MG63 (cell line): ENCODE measurements around the gene LPO. TPM values are rescaled to one million over a fixed set of nuclear protein-coding genes. Genes with fewer than 3 reads are reported as not detected.

ENCODE experiments used
- DNase-seq: peaks from one replicate; pipeline ENCODE4 v3.0.0-alpha.2; 2020
- H3K27me3 ChIP-seq: fragments of 250-450 bp; sonication (Bioruptor Pico); 2 replicates; pipeline ENCODE4 v1.5.1; 2020; ENCODE audit warnings: mild to moderate bottlenecking, moderate library complexity
- H3K36me3 ChIP-seq: fragments of 250-450 bp; sonication (Bioruptor Pico); 2 replicates; pipeline ENCODE4 v1.5.1; 2020; ENCODE audit warnings: mild to moderate bottlenecking, moderate library complexity
- H3K4me3 ChIP-seq: fragments of 250-450 bp; sonication (Bioruptor Pico); 2 replicates; pipeline ENCODE4 v1.5.1; 2020; ENCODE audit warnings: mild to moderate bottlenecking, moderate library complexity
- H3K9me3 ChIP-seq: fragments of 250-450 bp; sonication (Bioruptor Pico); 2 replicates; pipeline ENCODE4 v1.5.1; 2020; ENCODE audit warnings: mild to moderate bottlenecking, moderate library complexity
- total RNA-seq: library from RNA; depleted of rRNA; stranded (reverse); fragments of >200 nt; shearing (Covaris generic); gene quantifications from 2 replicates; pipeline ENCODE4 v1.2.3, GENCODE V29; 2014; ENCODE audit warnings: low replicate concordance; rRNA removed

Gene LPO
- total RNA-seq, 1 experiment from 2014 or later: not detected

GRCh38 chr17:58313815-58314705 lies 75.7 kb downstream of the LPO start:
- no peak for DNase-seq
- Histone ChIP-seq H3K36me3 (no peaks in the 10 kb centered on the region), H3K9me3 (no peaks in the 10 kb centered on the region), H3K27me3 (no peaks in the 10 kb centered on the region), H3K4me3 (no peak overlapping the region)

GRCh38 chr17:58314706-58315015 lies 76.3 kb downstream of the LPO start:
- H3K9me3 ChIP-seq: no peaks in the 10 kb centered on the region
- no peaks in the 10 kb centered on the region for H3K27me3 ChIP-seq
- no peak for DNase-seq
- H3K4me3 ChIP-seq: no peak overlapping the region
- no peaks in the 10 kb centered on the region for H3K36me3 ChIP-seq

- Histone ChIP-seq H3K4me3 (no peak overlapping the region), H3K9me3 (no peaks in the 10 kb centered on the region), H3K27me3 (no peaks in the 10 kb centered on the region), H3K36me3 (no peaks in the 10 kb centered on the region)
- DNase-seq: no peak
These were observed 76.9 kb downstream of the LPO start for GRCh38 chr17:58315281-58315711.

DNA sequence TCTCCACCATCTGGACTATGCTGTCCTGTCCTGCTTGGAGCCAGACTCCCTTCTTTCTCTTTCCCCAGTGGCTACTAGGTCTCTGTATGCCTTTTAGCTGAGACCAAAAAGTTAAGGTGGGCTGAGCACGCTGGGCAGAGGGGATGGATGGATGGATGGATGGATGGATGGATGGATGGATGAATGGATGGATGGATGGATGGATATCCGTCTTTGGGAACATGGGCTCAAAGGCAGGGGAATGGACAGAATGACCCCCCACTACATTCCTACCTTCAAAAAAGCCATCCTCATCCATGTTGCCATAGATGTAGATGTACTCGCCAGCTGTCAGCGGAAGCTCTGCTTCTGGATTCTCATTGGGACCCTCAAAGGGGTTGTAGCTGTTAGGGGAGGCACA lies 77.4 kb downstream of the LPO start:
- no peaks in the 10 kb centered on the region for H3K36me3 ChIP-seq
- no peaks in the 10 kb centered on the region for H3K27me3 ChIP-seq
- no peak for DNase-seq
- H3K9me3 ChIP-seq: no peaks in the 10 kb centered on the region
- no peak overlapping the region for H3K4me3 ChIP-seq

DNA sequence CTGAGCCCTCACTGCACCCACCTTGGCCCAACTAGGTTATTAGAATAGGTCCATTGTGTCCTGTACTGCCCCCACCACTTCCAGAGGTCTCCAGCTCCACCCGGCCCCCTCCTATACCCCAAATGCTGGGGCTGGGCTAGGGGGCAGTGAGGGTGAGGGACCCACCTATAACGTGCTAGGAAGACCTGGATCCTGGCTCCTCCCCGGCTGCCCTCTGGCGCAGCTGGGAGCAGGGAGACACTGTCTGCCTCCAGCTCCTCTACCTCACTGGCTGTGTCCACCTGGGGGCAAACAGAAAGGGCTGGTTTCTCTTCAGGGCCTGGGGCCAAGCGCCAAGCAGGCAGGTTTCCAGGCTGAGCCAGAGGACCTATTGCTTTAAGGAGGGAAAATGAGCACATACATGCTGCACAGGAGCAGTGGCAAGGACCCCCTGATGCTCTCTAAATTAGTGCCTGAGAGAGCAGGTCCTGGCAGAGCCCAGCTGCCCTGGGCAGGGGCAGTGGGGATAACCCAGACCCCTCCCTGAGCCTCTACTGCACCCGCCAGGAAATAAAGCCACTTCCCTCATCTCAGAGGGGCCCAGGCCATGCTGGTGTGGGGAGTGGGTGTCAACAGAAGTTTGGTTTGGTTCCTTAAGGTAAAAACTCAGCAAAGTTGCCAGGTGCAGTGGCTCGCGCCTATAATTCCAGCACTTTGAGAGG lies 78.0 kb downstream of the LPO start:
- H3K4me3 ChIP-seq: no peak overlapping the region
- no peak for DNase-seq
- H3K36me3 ChIP-seq: no peaks in the 10 kb centered on the region
- no peaks in the 10 kb centered on the region for H3K9me3 ChIP-seq
- H3K27me3 ChIP-seq: no peaks in the 10 kb centered on the region

DNA sequence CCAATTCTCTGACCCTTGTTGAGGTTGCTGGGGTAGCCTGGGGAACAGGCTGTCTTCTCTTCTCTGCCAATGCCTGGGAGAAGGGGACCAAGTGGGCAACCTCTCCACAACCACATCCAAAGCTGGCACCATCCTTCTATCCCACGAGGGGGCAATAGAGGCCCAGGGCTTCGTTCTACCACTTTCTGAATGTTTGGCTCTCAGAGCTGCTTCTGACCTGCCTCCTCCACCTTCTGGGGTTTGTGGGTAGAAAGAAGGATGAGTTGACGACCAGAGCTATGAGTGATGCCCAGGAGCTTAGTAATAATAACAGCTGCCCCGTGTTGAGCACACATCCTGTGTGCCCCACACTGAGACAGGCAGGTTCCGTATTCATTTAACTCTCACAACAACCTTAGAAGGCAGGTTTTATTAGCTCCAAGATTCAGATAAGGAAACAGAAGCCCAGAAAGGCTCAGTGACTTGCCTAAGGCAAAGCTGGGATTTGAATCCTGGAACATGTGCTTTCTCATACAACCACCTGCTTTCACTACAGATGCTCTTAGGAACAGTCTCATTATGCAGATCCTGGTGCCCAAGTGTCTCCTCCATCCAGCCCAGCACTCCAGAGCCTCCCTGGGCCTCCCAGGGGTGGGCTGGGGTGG lies 79.2 kb downstream of the LPO start:
- Histone ChIP-seq H3K36me3 (no peaks in the 10 kb centered on the region), H3K9me3 (no peaks in the 10 kb centered on the region), H3K4me3 (no peak overlapping the region), H3K27me3 (no peaks in the 10 kb centered on the region)
- DNase-seq: peak; percentile 70

- no peak for DNase-seq
- no peak overlapping the region for H3K4me3 ChIP-seq
- H3K27me3 ChIP-seq: no peaks in the 10 kb centered on the region
- no peaks in the 10 kb centered on the region for H3K36me3 ChIP-seq
- H3K9me3 ChIP-seq: no peaks in the 10 kb centered on the region
These were observed 79.7 kb downstream of the LPO start for GRCh38 chr17:58318065-58318481.

Other genes starting within 250 kb of the LPO start
- gene SRSF1, start 231.3 kb upstream of the LPO start, total RNA-seq: 402 and 601 TPM in 2 replicates
- 10.2 and 12.8 TPM in 2 replicates for gene DYNLL2, start 155.2 kb upstream of the LPO start, total RNA-seq
- not detected in 2 replicates for gene OR4D1, start 90.2 kb upstream of the LPO start, total RNA-seq
- not detected in 2 replicates for gene OR4D2, start 71.6 kb upstream of the LPO start, total RNA-seq
- gene EPX, start 45.9 kb upstream of the LPO start, total RNA-seq: not detected in 2 replicates
- gene MKS1, start 19.3 kb upstream of the LPO start, total RNA-seq: 16.8 and 27.4 TPM in 2 replicates
- gene MPO, start 42.4 kb downstream of the LPO start, total RNA-seq: not detected in 2 replicates
- gene TSPOAP1, start 90.2 kb downstream of the LPO start, total RNA-seq: 7.0 and 31.1 TPM in 2 replicates
- gene SUPT4H1, start 113.6 kb downstream of the LPO start, total RNA-seq: 97.2 and 170 TPM in 2 replicates
- gene RNF43, start 178.9 kb downstream of the LPO start, total RNA-seq: not detected in 2 replicates
- not detected in 2 replicates for gene HSF5, start 249.8 kb downstream of the LPO start, total RNA-seq